Fibroblast of pulmonary artery (primary cell): ENCODE data around the gene TNFRSF9.
"Not testable (repeated sequence)": the region's sequence is repeated elsewhere in the genome, so short reads cannot be mapped to it uniquely, and the experiment has no call there.

Experiments used
- DNase-seq: peaks from one replicate; pipeline ENCODE4 v3.0.0-alpha.2; 2010; ENCODE audit warnings: low read depth
- H3K4me3 ChIP-seq: replicated peaks from 2 replicates; pipeline ENCODE4 v1.5.1; 2011; ENCODE audit warnings: low read depth, mild to moderate bottlenecking, control low read depth, low read length, moderate library complexity
- TF ChIP-seq, protein P1 (sequence below): IDR thresholded peaks from 2 replicates; pipeline ENCODE4 v1.5.1; 2011; ENCODE audit warnings: mild to moderate bottlenecking, control low read depth, low read length, inconsistent platforms; ENCODE audit errors: missing control alignments

Gene TNFRSF9

GRCh38 chr1:7919880-7920279 is 20.8 kb downstream of the TNFRSF9 start:
- no peak overlapping the region for H3K4me3 ChIP-seq
- no peak for DNase-seq
- TF ChIP-seq, protein P1, sequence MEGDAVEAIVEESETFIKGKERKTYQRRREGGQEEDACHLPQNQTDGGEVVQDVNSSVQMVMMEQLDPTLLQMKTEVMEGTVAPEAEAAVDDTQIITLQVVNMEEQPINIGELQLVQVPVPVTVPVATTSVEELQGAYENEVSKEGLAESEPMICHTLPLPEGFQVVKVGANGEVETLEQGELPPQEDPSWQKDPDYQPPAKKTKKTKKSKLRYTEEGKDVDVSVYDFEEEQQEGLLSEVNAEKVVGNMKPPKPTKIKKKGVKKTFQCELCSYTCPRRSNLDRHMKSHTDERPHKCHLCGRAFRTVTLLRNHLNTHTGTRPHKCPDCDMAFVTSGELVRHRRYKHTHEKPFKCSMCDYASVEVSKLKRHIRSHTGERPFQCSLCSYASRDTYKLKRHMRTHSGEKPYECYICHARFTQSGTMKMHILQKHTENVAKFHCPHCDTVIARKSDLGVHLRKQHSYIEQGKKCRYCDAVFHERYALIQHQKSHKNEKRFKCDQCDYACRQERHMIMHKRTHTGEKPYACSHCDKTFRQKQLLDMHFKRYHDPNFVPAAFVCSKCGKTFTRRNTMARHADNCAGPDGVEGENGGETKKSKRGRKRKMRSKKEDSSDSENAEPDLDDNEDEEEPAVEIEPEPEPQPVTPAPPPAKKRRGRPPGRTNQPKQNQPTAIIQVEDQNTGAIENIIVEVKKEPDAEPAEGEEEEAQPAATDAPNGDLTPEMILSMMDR, result no peak

DNA sequence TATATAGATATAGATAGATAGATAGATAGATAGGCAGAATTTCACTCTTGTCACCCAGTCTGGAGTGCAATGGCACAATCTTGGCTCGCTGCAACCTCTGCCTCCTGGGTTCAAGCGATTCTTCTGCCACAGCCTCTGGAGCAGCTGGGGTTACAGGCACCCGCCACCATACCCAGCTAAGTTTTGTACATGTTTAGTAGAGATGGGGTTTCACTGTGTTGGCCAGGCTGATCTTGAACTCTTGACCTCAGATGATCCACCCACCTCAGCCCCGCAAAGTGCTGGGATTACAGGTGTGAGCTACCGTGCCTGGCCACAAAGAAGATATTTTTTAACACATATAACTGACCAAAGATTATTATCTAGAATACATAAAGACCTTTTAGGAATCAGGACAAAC is 22.7 kb downstream of the TNFRSF9 start:
- H3K4me3 ChIP-seq, DNase-seq: not testable (repeated sequence)

DNA sequence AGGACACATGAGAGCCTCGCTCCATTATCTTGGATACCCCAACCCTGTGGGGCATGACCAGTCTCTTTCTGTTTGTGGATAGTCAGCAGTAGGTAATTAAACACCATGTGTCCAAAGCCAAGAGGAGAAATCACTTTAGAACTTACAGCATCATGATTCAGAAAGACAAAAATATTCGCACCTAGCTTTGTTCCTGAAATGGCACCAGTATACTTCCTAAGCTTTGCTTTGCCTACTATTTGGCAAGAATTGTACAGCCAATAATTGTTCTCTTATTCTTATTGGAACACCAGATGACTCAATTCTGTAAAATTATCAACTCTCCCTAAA is 24.2 kb downstream of the TNFRSF9 start:
- no peak for DNase-seq
- TF ChIP-seq, protein P1, result no peak
- no peak overlapping the region for H3K4me3 ChIP-seq

- DNase-seq, result no peak
- TF ChIP-seq, protein P1, result no peak
Observed at GRCh38 chr1:7915826-7916500, 24.7 kb downstream of the TNFRSF9 start.

GRCh38 chr1:7912743-7913557 is 27.7 kb downstream of the TNFRSF9 start:
- DNase-seq, result no peak

More at GRCh38 chr1:7915826-7916500, 24.7 kb downstream of the TNFRSF9 start:
- no peak overlapping the region for H3K4me3 ChIP-seq

DNA sequence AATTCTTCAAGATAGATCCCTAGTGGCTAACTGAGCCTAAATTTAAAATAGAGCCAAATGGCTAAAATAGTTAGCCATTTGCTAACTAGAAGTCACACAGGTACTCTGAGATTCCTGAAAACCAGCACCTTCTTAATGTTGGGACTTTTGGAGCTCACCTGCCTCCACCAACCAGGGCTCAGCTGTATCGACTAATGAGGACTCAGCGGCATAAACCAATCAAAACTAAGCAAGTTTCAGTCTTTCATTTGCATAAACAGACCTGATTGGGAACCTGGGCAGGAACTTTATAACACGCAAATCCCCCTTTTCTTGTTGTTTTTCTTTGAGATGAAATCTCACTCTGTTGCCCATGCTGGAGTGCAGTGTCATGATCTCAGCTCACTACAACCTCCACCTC is 28.5 kb downstream of the TNFRSF9 start:
- TF ChIP-seq, protein P1, result no peak
- H3K4me3 ChIP-seq, result no peak overlapping the region
- no peak for DNase-seq

More at GRCh38 chr1:7912743-7913557, 27.7 kb downstream of the TNFRSF9 start:
- H3K4me3 ChIP-seq, result no peak overlapping the region
- TF ChIP-seq, protein P1, result no peak

DNA sequence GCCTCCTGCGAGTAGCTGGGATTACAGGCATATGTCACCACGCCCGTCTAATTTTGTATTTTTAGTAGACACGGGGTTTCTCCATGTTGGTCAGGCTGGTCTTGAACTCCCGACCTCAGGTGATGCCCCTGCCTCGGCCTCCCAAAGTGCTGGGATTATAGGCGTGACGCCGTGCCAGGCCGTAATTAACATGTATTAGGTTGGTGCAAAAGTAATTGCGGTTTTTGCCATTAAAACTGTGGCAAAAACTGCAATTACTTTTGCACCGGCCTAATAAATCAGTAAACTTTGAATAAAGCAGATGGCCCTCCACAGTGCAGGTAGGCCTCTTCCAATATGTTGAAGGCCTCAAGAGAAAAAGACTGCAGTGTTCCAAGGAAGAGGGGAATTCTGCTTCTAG is 35.4 kb downstream of the TNFRSF9 start:
- H3K4me3 ChIP-seq, result no peak overlapping the region
- DNase-seq, result no peak
- TF ChIP-seq, protein P1, result no peak
